GM18526 (cell line): ENCODE results near the gene TSPEAR.
"Not testable (repeated sequence)": the region's sequence is repeated elsewhere in the genome, so short reads cannot be mapped to it uniquely, and the experiment has no call there.

Experiments
- POLR2A ChIP-seq: IDR thresholded peaks from 3 replicates; pipeline ENCODE4 v1.6.1; 2011; ENCODE audit not compliant: insufficient read length; ENCODE audit errors: extremely low read depth

TSPEAR gene

GRCh38 chr21:44702111-44702972 lies 9.0 kb downstream of the TSPEAR start:
- TF ChIP-seq POLR2A = no peak

- no peak for TF ChIP-seq POLR2A
Observed at GRCh38 chr21:44701541-44701940, 9.8 kb downstream of the TSPEAR start.

- no peak for TF ChIP-seq POLR2A
Observed at GRCh38 chr21:44701023-44701400, 10.4 kb downstream of the TSPEAR start.

- no peak for TF ChIP-seq POLR2A
Observed at GRCh38 chr21:44700101-44701022, 11.0 kb downstream of the TSPEAR start.

GRCh38 chr21:44699502-44700001 lies 11.8 kb downstream of the TSPEAR start:
- no peak for TF ChIP-seq POLR2A

- no peak for TF ChIP-seq POLR2A
Observed at GRCh38 chr21:44697811-44698734, 13.3 kb downstream of the TSPEAR start.

- not testable (repeated sequence) for TF ChIP-seq POLR2A
Observed at GRCh38 chr21:44697172-44697810, 14.1 kb downstream of the TSPEAR start, which contains the start of gene KRTAP10-12. TSS of gene KRTAP10-12 (plus strand) at chr21:44697172. CDS start at chr21:44697202, 30 bp downstream.

GRCh38 chr21:44696572-44696971 lies 14.8 kb downstream of the TSPEAR start:
- TF ChIP-seq POLR2A = no peak

- TF ChIP-seq POLR2A = no peak
Observed at GRCh38 chr21:44695641-44696040, 15.7 kb downstream of the TSPEAR start.

GRCh38 chr21:44695184-44695583 lies 16.2 kb downstream of the TSPEAR start:
- no peak for TF ChIP-seq POLR2A

- no peak for TF ChIP-seq POLR2A
Observed at GRCh38 chr21:44694776-44695175, 16.6 kb downstream of the TSPEAR start.

- TF ChIP-seq POLR2A = no peak
Observed at GRCh38 chr21:44692798-44693512, 18.4 kb downstream of the TSPEAR start.

GRCh38 chr21:44691686-44692085 lies 19.7 kb downstream of the TSPEAR start:
- no peak for TF ChIP-seq POLR2A
